Panc1 (cell line): ENCODE measurements around the gene ANKRD42. TPM values are rescaled to one million over a fixed set of nuclear protein-coding genes. Genes with fewer than 3 reads are reported as not detected.
A peak's percentile ranks its signal among the peaks of the same experiment; 100 is the strongest.

Source experiments
- ATAC-seq: fragments of 200-7000 bp; cut with Tn5 transposase; 2 replicates; pipeline ENCODE4 v1.9.1; 2020; ENCODE audit warnings: mild to moderate bottlenecking, moderate library complexity
- BruUV-seq: library from RNA; stranded (reverse); fragments of 400-500 nt; replicated peaks from 2 replicates; lab custom pipeline; 2021; lab: Mats Ljungman, UMichigan
- CTCF ChIA-PET: fragments of 300-600 bp; sonication (Branson Sonifier 250); formaldehyde crosslinking; loops from one replicate; lab custom pipeline; 2022; ENCODE audit warnings: antibody characterized with exemption; lab: Charles Lee
- POLR2A ChIA-PET: fragments of 300-600 bp; sonication (Branson Sonifier 250); formaldehyde crosslinking; loops from one replicate; lab custom pipeline; 2022; ENCODE audit warnings: antibody characterized with exemption; lab: Charles Lee
- DNase-seq: peaks from one replicate; pipeline ENCODE4 v3.0.0-alpha.2; 2010; ENCODE audit warnings: low read depth, low spot score
- H3K27ac ChIP-seq: 2 replicates; pipeline ENCODE4 v1.5.1; 2011; ENCODE audit warnings: mild to moderate bottlenecking, low read length, inconsistent platforms
- H3K27me3 ChIP-seq: fragments of 200-500 bp; sonication (Bioruptor generic); 2 replicates; pipeline ENCODE4 v1.6.0; 2014; ENCODE audit warnings: low read length, inconsistent platforms; ENCODE audit not compliant: control insufficient read depth, insufficient read depth
- H3K36me3 ChIP-seq: fragments of 200-500 bp; sonication (Bioruptor generic); 2 replicates; pipeline ENCODE4 v1.5.1; 2014; ENCODE audit warnings: inconsistent platforms, mild to moderate bottlenecking, low read length, moderate library complexity; ENCODE audit not compliant: control insufficient read depth, insufficient read depth
- H3K4me1 ChIP-seq: 2 replicates; pipeline ENCODE4 v1.5.1; 2011; ENCODE audit warnings: inconsistent platforms, mild to moderate bottlenecking, low read length, moderate library complexity; ENCODE audit not compliant: control insufficient read depth, insufficient read depth
- H3K4me3 ChIP-seq, 2 experiments: 2 replicates each; pipeline ENCODE4 v1.5.1; 2011 to 2012; ENCODE audit warnings: low read depth in 2 of 2, low read length in 2 of 2, mild to moderate bottlenecking in 2 of 2, inconsistent platforms in 1 of 2, moderate library complexity in 1 of 2
- H3K9me3 ChIP-seq: fragments of 200-500 bp; sonication (Bioruptor generic); 2 replicates; pipeline ENCODE4 v1.5.1; 2014; ENCODE audit warnings: low read depth, mild to moderate bottlenecking, inconsistent platforms, low read length, moderate library complexity; ENCODE audit not compliant: control insufficient read depth, insufficient read depth
- POLR2AphosphoS5 ChIP-seq: IDR thresholded peaks from 2 replicates; pipeline ENCODE4 v1.6.1; 2012; ENCODE audit warnings: mild to moderate bottlenecking, low read depth, low read length, moderate library complexity
- SIN3A ChIP-seq: IDR thresholded peaks from 2 replicates; pipeline ENCODE4 v1.6.1; 2012; ENCODE audit warnings: low read depth, mild to moderate bottlenecking, low read length, moderate library complexity, borderline replicate concordance; ENCODE audit not compliant: insufficient read depth
- TCF7L2 ChIP-seq: IDR thresholded peaks from 2 replicates; pipeline ENCODE4 v1.6.1; 2011; ENCODE audit warnings: mild to moderate bottlenecking, low read depth, low read length, inconsistent platforms
- in situ Hi-C: cut with HindIII; loops from 2 replicates; pipeline ENCODE4 v1.10.0; 2016; ENCODE audit warnings: low sequenced_read_pairs, low pct_unique_long_range_greater_than_20kb
- intact Hi-C: fragments of 100-400 bp; cut with micrococcal nuclease; formaldehyde crosslinking; loops from one replicate; pipeline ENCODE4 v1.10.0; 2022; ENCODE audit not compliant: unreplicated experiment
- total RNA-seq: library from RNA; stranded (reverse); gene quantifications from one replicate; pipeline ENCODE4 v1.2.1, GENCODE V29; 2021; ENCODE audit not compliant: unreplicated experiment
- TF ChIP-seq, protein P1 (sequence below), 2 experiments: IDR thresholded peaks; 2 replicates each; pipeline ENCODE4 v1.6.1; 2011 to 2012; ENCODE audit warnings: low read depth in 2 of 2, control low read depth in 1 of 2, low read length in 1 of 2, mild to moderate bottlenecking in 1 of 2, moderate library complexity in 1 of 2; ENCODE audit not compliant: insufficient read depth in 1 of 2
- TF ChIP-seq, protein P2 (sequence below): fragments of 450-650 bp; IDR thresholded peaks from 2 replicates; pipeline ENCODE4 v1.5.1; 2017; ENCODE audit warnings: mild to moderate bottlenecking

The ANKRD42 gene
- total RNA-seq, 1 experiment from 2014 or later, result 14.8 TPM

DNA sequence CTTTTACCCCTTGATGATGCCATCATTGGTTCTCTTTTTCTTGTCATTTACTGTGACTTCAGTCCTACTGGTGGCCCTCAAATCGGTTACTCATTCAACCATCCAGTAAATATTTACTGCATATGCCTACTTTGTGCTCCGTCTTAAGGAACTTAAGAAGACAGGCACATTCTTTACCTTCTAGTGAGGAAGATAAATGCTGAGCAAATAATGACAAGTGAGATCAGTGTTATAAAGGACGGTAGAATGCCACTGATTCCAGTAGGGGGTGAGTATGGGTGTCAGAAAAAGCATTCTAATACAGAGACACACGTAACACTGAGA lies 1.6 kb downstream of the ANKRD42 start:
- in situ Hi-C loops, result no loop called here
- TF ChIP-seq POLR2AphosphoS5, result no peak
- no peak for TF ChIP-seq SIN3A
- no peak for TF ChIP-seq TCF7L2
- TF ChIP-seq, protein P1, sequence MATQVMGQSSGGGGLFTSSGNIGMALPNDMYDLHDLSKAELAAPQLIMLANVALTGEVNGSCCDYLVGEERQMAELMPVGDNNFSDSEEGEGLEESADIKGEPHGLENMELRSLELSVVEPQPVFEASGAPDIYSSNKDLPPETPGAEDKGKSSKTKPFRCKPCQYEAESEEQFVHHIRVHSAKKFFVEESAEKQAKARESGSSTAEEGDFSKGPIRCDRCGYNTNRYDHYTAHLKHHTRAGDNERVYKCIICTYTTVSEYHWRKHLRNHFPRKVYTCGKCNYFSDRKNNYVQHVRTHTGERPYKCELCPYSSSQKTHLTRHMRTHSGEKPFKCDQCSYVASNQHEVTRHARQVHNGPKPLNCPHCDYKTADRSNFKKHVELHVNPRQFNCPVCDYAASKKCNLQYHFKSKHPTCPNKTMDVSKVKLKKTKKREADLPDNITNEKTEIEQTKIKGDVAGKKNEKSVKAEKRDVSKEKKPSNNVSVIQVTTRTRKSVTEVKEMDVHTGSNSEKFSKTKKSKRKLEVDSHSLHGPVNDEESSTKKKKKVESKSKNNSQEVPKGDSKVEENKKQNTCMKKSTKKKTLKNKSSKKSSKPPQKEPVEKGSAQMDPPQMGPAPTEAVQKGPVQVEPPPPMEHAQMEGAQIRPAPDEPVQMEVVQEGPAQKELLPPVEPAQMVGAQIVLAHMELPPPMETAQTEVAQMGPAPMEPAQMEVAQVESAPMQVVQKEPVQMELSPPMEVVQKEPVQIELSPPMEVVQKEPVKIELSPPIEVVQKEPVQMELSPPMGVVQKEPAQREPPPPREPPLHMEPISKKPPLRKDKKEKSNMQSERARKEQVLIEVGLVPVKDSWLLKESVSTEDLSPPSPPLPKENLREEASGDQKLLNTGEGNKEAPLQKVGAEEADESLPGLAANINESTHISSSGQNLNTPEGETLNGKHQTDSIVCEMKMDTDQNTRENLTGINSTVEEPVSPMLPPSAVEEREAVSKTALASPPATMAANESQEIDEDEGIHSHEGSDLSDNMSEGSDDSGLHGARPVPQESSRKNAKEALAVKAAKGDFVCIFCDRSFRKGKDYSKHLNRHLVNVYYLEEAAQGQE (IDR thresholded peaks at IDR 0.05; ENCODE audit: insufficient read depth in 1 of 2, low read depth in 2 of 2, low read length in 1 of 2), result no peak
- TF ChIP-seq, protein P2, sequence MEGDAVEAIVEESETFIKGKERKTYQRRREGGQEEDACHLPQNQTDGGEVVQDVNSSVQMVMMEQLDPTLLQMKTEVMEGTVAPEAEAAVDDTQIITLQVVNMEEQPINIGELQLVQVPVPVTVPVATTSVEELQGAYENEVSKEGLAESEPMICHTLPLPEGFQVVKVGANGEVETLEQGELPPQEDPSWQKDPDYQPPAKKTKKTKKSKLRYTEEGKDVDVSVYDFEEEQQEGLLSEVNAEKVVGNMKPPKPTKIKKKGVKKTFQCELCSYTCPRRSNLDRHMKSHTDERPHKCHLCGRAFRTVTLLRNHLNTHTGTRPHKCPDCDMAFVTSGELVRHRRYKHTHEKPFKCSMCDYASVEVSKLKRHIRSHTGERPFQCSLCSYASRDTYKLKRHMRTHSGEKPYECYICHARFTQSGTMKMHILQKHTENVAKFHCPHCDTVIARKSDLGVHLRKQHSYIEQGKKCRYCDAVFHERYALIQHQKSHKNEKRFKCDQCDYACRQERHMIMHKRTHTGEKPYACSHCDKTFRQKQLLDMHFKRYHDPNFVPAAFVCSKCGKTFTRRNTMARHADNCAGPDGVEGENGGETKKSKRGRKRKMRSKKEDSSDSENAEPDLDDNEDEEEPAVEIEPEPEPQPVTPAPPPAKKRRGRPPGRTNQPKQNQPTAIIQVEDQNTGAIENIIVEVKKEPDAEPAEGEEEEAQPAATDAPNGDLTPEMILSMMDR, result no peak
- ATAC-seq, result no peak

DNA sequence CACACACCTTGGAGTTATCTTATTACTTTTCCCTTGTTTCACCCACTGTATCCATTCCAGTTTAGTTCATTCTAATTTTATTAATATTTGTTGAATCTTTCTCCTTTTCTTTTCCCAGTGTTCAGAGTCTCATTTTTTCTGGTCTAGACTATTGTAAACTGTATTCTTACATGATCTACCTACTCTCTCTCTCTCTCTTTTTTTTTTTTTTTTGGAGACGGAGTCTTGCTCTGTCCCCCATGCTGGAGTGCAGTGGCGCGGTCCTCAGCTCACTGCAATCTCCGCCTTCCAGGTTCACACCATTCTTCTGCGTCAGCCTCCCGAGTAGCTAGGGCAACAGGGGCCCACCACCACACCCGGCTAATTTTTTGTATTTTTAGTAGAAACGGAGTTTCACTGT lies 2.1 kb downstream of the ANKRD42 start:
- ChIA-PET CTCF (no interaction called here), POLR2A (interaction anchor here (0.6 kb wide), 1 partner anchor 109 kb away, joined by 5 read pairs; no protein-coding TSS in a partner anchor)
- Histone ChIP-seq H3K9me3 (no peaks in the 10 kb centered on the region), H3K4me3 (peak overlapping the region in 1 of 2 experiments; percentile 88; a peak in 1 of 4 replicates), H3K27me3 (no peaks in the 10 kb centered on the region), H3K36me3 (peaks cover 16% of the 10 kb centered on the region), H3K4me1 (peaks cover 23% of the 10 kb centered on the region), H3K27ac (no peak overlapping the region)
- BruUV-seq, result no TSS peak
- DNase-seq, result no peak
- TF ChIP-seq, protein P1 (IDR thresholded peaks at IDR 0.05; ENCODE audit: insufficient read depth in 1 of 2, low read depth in 2 of 2, low read length in 1 of 2), result no peak
- TF ChIP-seq POLR2AphosphoS5 (no peak), TCF7L2 (no peak), SIN3A (no peak)
- TF ChIP-seq, protein P2, result no peak
- in situ Hi-C loops (no loop called here), intact Hi-C loops (no loop called here)
- ATAC-seq, result no peak

More for the DNA sequence above, 1.6 kb downstream of the ANKRD42 start:
- Histone ChIP-seq H3K27me3 (no peaks in the 10 kb centered on the region), H3K27ac (peak overlapping the region; percentile 97), H3K4me1 (peaks cover 23% of the 10 kb centered on the region), H3K36me3 (peaks cover 19% of the 10 kb centered on the region), H3K9me3 (no peaks in the 10 kb centered on the region), H3K4me3 (peak overlapping the region; percentile 88)
- no TSS peak for BruUV-seq
- POLR2A ChIA-PET, result interaction anchor here (0.7 kb wide), 1 partner anchor 295 kb away, joined by 3 read pairs; the partner anchor contains the start of gene PRCP
- CTCF ChIA-PET, result no interaction called here
- intact Hi-C loops, result no loop called here
- DNase-seq, result no peak
